Activated gamma-delta T cell treated with anti-CD3 and anti-CD28 coated beads, Interleukin-2, amount 50 U/mL, for 16 hours (primary cell): Measurements from ENCODE around the gene TDRD3.
"Not testable (repeated sequence)": the region's sequence is repeated elsewhere in the genome, so short reads cannot be mapped to it uniquely, and the experiment has no call there.

ENCODE experiments used
- DNase-seq: peaks from one replicate; pipeline ENCODE4 v3.0.0-alpha.2; 2020; ENCODE audit warnings: low read depth

The TDRD3 gene

GRCh38 chr13:60396783-60397703 is at the start of gene TDRD3:
Gene TDRD3 (plus strand): TSS chr13:60397220. CDS start chr13:60397365, 145 bp downstream.
- peak; percentile 68 for DNase-seq

GRCh38 chr13:60347690-60348089 is 49.3 kb upstream of the TDRD3 start:
- no peak for DNase-seq

GRCh38 chr13:60348097-60348496 is 48.9 kb upstream of the TDRD3 start:
- DNase-seq, result no peak

GRCh38 chr13:60351326-60351725 is 45.7 kb upstream of the TDRD3 start:
- no peak for DNase-seq

GRCh38 chr13:60351855-60352615 is 45.0 kb upstream of the TDRD3 start:
- no peak for DNase-seq

GRCh38 chr13:60352644-60353043 is 44.4 kb upstream of the TDRD3 start:
- DNase-seq, result no peak

- no peak for DNase-seq
Measured at GRCh38 chr13:60355056-60355455, 42.0 kb upstream of the TDRD3 start.

GRCh38 chr13:60356970-60357369 is 40.0 kb upstream of the TDRD3 start:
- DNase-seq, result no peak

- DNase-seq, result no peak
Measured at GRCh38 chr13:60358453-60358852, 38.6 kb upstream of the TDRD3 start.

- DNase-seq, result no peak
Measured at GRCh38 chr13:60363288-60363687, 33.7 kb upstream of the TDRD3 start.

- no peak for DNase-seq
Measured at GRCh38 chr13:60369242-60369641, 27.8 kb upstream of the TDRD3 start.

GRCh38 chr13:60370343-60370742 is 26.7 kb upstream of the TDRD3 start:
- DNase-seq, result no peak

- no peak for DNase-seq
Measured at GRCh38 chr13:60372141-60372540, 24.9 kb upstream of the TDRD3 start.

- DNase-seq, result not testable (repeated sequence)
Measured at GRCh38 chr13:60379282-60379681, 17.7 kb upstream of the TDRD3 start.

- DNase-seq, result no peak
Measured at GRCh38 chr13:60379837-60380565, 17.0 kb upstream of the TDRD3 start.

GRCh38 chr13:60384911-60385310 is 12.1 kb upstream of the TDRD3 start:
- no peak for DNase-seq

- no peak for DNase-seq
Measured at GRCh38 chr13:60386250-60386649, 10.8 kb upstream of the TDRD3 start.

- DNase-seq, result no peak
Measured at GRCh38 chr13:60392131-60392530, 4.9 kb upstream of the TDRD3 start.

GRCh38 chr13:60395971-60396782 is 843 bp upstream of the TDRD3 start:
- DNase-seq, result peak; percentile 79

GRCh38 chr13:60397704-60398378 is 821 bp downstream of the TDRD3 start:
- no peak for DNase-seq

- no peak for DNase-seq
Measured at GRCh38 chr13:60398379-60398891, 1.4 kb downstream of the TDRD3 start.
